Suppressor macrophage treated with lipopolysaccharide for 4 hours (primary cell): ENCODE measurements around the gene GORASP1.

Experiments used
- DNase-seq: peaks from one replicate; pipeline ENCODE4 v3.0.0-alpha.2; 2020

Gene GORASP1

DNA sequence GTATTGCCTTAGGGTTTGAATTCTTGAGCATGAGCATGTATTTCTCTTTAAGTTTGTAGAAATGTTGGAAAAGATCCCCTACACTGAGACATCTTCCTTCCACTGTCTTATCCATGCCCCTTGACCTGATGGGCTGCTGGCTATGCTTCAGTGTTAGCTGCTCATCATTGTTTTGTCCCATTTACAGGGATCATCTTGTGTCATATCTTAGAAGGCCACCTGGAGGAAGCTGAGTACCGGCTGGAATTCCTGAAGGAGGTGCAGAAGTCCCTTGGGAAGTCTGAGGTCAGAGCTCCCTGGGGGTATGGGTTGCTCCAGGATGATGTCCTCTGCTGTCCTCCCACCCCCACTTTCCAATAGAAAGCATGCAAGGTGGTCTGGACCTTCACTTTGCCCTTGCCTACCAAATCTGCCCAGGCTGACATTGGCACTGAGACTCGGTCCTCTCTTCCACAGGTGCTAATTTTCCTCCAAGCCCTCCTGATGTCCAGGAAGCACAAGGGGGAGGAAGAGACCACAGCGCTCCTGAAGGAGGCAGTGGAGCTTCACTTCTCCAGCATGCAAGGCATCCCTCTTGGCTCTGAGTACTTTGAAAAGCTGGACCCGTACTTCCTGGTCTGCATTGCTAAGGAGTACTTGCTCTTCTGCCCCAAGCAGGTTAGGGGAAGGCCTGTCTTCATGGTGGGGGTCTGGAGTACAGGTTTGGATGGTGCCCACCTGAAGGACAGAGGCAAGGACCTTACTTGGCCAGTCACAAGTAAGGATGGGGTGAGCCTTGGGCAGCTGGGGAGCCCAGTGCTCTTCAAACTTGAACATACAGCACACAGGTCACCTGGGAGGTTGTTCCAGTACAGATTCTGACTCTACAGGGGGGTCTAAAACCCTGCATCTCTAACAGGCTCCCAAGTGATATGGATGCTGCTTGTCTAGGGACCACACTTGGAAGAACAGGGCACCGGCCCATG lies 17.7 kb upstream of the GORASP1 start:
- no peak for DNase-seq

DNA sequence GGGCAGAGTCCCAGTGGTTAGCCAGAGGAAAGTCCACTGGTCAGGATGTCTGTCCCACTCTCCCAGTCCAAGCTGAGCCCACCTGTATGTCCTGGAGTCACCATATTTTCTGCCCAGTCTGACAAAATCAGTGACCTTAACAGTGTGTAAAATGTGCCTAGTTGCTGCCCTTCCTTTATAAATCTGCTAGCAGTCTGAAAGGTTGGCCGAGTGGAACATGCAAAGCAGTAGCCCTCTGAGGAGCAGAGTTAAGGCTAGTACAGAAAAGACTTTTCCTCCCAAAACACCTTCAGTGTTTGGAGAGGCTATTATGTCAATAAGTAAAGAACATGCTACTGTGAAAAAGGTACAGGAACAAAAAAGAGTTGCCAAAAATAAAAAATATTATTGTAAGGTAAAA lies 15.4 kb upstream of the GORASP1 start:
- no peak for DNase-seq

DNA sequence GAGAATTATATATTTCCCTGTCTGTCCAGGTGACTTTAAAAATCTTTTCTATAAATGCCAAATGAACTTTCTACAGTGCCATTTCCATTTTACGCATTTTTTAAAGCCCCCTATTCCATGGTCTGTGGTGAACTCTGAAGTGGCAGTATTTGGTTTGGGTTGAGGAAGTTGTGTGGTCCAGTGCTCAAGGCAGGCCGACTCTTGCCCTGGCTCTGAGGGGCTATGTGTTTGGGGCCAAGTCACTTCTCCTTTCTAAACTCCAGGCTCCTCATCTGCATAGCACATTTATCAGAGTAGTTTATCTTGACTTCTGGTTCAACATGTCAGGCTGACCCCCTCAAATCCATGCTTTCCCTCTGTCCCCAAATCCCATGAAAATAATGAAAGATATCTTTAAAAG lies 14.2 kb upstream of the GORASP1 start:
- DNase-seq: no peak

DNA sequence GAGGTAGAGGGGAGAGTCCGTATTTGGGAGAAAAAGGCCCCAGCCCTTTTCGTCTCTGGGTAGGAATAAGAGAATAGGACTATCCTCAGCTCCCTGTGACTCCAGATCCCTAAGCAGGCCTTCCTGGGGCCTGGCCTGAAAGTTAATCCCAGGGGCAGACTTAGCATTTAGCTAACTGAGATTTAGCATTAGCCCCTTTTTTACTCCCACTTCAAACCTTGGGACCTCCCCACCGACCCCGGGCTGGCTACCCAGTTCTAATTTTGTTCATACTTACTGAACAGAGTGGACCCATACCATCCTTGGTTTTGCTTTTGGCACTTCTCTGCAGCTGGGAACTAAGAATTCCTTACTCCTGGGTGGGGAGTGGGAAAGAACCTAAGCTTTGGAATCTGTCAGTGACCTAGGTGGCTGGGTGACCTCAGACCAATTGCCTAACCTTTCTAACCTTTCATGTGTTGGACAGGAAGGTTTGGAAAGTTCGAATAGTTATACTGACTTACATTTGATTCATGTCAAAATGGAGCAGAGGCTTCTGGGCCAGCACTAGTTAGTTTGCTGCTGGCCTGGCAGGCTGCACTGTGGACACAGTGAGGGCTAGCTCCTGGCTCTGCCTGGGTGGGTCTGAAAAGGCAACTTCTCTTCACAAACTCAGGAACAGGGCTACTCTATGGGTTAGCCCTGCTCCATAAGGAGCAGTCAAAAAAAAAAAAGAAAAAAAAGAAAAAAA lies 11.7 kb upstream of the GORASP1 start:
- no peak for DNase-seq

DNA sequence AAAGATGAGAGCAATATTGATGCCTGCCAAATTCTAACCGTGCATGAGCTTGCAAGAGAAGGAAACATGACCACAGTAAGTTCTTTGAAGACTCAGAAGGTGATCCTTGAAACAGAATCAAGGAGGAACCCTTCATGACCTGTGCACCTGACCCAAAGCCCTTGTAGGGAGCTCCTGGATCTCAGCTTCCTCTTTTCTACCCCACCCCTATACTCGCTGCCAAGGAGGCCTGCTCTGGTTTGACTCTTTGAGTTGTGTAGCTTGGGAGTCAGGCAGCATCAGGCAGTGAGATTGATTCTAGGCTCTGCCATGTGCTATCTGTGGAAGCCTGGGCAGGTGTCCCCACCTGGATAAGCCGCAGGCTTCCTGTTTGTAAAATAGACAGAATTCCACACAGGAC lies 10.7 kb upstream of the GORASP1 start:
- no peak for DNase-seq

DNA sequence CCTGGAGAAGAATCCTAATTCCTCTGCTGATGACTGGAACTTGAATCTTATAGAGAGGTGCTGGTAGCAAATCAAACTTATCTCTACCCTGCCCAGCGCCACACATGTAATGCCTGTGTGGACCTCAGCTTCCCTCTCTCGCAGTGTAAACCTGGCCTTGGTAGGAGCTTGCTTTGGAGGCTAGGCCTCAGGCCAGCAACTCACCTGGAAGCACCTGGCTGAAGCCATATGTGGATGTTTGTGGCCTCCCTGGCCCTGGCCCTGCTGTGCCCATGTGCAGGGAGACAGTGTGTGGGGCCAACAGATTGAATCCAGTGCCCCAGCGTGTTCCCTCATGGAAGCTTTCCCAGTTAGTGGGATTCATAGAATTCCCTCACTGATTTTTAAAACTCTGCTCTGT lies 8.4 kb upstream of the GORASP1 start:
- no peak for DNase-seq

DNA sequence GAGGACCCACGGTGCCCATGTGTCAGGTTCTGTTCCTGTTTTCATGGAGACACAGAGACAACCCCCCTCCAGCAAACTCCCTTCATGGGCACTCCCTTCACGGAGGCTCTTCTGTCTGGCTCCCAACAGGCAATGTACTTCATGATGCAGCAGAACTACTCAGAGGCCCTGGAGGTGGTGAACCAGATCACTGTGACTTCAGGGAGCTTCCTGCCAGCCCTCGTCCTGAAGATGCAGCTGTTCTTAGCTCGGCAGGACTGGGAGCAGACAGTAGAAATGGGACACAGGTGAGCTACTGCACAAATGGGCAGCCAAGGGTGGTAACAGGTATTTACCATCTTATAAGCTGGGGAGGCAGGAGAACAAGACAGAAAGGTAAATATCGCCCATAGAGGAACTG lies 7.0 kb upstream of the GORASP1 start:
- no peak for DNase-seq

DNA sequence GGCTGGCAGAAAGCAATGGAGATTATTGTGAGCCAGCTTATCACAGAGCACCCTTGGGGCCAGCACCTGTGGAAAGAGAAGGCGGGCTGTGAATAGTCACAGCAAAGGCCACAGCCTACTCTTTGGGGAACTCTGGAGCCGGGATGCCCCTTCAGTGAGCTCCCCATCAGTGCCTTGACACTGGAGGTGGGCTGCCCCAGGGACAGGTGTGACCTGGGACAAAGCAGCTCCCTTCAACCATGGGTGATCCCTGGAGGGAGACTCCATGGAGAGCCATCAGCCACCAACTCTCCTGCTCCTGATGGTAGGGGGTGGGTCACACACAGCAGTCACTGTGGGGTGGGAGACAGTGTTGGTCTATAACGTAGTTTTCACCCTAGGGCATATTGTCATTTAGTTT lies 5.9 kb upstream of the GORASP1 start:
- no peak for DNase-seq

DNA sequence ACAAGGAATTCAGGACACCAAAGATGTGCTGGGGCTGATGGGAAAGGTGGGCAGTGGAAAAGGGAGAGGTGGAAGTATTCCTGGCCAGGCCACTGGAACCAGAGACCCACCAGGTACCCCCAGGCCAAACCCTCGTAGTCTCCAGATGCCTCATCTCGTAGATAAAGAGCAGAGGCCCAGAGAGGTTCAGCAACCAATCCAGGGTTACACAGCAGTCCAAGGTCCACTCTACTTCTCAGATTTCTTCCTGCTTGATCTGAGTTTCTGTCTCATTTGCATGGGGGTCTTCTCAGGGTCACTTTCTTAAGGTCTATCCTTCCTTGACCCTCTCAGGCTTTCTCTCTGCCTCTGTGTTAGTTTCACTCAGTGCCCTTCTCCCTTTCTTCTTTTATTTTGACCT lies 5.1 kb upstream of the GORASP1 start:
- DNase-seq: no peak

DNA sequence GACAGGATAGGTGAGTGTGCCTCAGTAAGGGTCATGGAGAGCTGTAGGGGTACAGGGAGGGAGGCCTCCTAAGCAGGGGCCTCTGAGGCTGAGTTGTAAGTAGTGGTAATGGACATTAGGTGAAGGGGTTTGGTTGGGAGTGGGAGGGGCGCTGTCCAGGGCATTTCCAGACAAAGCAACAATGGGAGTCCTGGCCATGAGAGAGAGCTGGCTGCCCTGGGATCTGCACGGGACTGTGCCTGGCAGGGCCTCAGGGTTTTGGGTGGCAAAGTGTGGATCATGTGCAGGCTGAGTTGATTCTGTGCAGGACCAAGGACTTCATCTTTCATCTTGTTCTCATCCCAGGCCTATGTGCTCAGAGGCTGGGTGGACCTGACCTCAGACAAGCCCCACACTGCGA lies 4.7 kb upstream of the GORASP1 start:
- no peak for DNase-seq

DNA sequence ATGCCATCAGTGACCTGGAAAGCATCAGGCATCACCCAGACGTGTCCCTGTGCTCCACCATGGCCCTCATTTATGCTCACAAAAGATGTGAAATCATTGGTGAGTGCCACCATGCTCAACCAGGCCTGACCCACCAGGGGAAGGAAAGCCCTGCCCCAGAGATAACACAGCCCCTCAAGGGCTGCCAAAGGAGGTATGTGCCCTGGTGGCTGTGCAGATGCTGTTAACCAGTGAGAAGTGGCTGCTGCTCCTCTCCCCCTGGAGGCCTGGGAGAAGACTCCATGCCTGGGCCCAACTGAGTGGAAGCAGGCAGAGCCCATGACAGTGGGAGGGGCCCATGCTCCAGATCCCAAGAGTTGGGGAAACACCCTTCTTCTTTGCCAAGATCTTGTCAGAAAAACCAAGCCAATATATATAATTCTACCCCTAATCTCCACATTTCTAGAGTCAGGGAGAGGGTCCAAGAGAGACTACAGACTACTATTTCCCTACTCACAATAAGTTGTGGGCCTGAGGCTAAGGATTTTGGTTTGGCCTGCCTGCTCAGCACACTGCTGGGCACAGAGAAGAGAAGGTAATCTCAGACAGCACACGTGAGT lies 2.7 kb upstream of the GORASP1 start:
- no peak for DNase-seq

DNA sequence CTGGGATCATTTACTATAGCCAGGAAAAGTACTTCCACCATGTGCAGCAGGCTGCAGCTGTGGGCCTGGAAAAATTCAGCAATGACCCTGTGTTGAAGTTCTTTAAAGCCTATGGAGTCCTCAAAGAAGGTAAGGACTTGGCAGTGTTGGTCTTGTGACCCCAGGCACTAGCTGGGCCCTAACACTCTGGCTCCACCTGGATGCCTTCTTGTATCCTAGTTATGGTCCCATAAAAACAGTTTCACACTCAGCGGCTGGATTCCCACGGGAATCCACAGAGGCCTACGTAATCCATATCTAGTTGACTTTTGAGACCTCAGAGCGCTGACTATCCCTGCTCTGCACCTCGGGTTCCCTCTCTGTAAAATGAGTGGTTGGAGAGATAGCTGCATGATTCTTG lies 1.7 kb upstream of the GORASP1 start:
- DNase-seq: no peak

DNA sequence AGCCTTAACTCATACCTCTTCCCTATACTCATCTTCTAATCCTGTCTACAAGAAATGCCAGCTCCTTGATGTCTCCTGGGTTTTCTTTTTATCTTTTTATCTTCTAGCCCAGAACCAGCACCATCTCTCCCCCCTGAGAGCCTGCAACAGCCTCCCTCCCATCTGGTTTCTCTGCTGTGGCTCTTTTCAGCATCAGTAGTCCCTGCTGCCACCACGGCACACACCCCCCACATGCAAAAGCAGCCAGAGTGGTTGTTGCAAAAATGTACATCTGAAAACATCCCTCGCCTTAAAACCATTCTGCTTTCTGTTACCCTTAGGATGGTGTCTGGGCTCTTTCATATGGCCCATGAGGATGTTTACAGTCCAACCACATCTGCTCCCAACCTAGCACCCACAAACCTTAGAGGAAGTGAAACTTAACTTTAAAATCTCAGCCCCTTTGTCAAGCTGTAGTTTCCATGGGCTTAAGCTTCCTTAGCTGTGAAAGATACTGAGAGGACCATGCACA lies 828 bp upstream of the GORASP1 start:
- peak; percentile 50 for DNase-seq

DNA sequence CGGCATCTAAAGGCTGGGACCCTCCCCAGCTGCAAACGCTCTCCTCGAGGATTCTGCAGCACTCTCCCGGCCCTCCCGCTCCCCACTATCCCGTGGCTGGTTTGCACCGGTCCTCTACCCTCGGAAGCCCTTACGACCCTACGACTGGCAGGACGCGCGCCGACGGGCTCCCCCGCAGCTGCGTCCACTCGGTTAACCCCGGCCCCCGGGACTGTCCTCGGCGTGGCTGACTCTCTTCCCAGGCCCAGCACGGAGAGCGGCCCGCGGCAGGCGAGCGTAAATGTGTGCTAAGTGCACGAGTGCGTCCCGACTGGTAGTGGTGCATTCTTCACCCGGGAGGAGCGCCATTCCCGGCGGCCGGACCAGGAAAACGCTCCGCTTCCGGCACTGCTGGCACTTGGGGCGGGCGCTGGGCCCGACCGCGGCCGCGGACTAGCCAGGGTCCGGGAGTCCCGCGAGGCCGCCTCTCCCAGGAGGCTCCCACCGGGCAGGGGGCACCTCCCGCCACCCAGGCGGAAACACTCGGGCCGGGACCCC lies 508 bp downstream of the GORASP1 start:
- DNase-seq: peak; percentile 51

DNA sequence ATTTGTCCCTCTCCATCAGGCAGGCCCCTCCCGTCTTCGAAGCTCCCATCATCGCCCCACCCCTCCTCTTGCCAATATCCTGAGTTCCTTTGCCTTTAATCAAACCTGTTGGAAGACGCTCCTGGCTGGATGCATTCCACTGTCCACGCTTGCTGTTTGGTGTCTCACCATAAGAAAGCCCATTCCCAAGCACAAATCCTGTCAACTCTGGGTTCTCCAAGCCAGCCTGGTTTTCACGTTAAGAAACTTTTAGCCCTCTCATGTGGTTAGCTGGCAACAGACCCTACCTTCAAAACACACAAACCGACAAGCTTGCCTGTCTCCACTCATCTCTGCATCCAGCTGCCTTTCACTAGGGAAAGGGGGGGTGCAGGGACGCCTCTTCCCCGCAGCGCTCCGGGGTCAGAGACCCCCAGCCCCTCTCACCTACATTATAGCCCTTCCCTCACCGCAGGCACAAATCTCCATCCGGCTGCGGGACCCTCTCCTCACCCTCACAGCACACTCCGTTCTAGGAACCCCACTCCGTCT lies 1.1 kb downstream of the GORASP1 start:
- no peak for DNase-seq

DNA sequence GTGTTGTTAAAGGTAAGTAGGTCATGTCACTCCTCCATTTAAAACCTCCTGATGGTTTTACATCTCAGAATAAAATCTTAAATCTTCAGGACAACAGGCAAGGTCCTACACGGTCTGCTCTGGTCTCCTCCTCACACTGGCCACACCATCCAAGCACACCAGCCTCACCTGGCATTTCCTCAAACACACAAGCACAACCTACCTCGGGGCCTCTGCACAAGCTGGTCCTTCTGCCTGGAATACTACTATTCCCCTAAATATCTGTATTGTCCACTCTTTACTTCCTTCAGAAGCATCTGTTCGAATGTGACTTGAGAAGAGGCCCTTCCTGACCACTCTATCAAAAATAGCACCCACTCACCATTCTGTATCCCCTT lies 1.8 kb downstream of the GORASP1 start:
- no peak for DNase-seq

DNA sequence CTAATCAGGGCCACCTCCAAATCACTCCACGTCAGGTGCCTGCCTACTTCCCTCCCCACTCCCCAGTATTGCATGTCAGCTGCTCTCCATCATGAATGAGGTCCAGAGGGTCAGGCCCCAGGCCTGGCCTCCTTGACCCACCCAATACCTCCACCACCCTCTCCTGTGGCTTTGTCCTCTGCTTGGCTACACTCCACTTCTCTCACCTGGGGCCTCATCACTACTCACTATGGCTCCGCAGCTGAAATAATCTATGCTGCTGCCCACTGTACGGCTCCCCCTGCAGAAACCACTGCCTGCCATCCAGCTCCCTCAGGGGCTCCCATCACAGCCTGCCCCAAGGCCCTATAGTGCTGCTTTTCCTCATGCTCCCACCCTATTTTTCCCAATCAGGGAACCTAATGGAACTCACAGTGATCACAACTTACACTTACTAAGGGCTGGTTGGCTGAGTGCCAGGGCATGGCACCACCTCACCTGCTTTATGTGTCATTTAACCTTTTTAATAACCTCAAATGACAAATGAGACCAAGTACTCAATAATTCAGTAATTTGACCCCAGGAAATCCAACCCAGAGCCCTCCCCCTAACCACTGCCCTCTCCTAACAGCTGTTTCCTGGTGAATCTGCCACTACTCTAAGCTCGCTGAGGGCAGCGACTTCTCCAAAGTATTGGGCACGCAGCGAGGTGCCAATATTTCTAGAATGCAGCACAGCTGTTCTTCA lies 2.3 kb downstream of the GORASP1 start:
- no peak for DNase-seq

DNA sequence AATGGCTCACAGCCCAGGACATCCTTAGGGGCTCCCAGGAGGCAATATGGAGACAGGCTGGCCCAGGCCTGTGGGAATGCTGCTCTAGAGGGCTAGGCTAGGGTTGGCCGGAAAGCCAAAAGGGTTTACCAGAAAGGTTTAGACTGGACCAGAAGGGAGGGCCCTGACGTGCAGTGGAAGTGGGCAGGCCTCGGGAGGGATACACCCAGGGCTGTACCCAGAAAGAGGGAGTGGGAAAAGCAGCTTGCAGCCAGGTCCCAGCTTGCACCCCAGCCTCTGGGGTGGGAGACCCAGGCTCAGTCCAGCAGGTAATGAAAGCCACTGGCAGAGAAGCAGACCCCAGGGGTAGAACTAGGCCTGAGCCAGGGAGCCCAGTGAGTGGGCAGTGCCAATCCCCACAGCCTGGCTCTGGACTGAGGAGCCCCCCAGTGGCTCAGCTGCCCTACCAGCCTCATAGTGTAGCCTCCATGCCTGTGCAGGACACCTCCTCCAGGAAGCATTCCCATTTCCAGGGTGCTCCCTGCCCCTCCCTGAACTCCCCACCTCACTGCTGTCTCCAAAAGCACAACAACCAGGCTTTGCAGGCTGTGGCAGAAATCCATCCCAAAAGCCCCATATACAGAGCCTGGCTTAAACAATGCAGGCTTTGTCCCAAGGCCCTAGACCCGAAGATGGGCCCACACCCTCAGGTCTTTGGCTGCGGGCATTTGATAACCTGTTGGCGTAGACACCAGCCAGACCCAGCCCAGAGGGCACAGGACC lies 3.5 kb downstream of the GORASP1 start:
- DNase-seq: no peak

DNA sequence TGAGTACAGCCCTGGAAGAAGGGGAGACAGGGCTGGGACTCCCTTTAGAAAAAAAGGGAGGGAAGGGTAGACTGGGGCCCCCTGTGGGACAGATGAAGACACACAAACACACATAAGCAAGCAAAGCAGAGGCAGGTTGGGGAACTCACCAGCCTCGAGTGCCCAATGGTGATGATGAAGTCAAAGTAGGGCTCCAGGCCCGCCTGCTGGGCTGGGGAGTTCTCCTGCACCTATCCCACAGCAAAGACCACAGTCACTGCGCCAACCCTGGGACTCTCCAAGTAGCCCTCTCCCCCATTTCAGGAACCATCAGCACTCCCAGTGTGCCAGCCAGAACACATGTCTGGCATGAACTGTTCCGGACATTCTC lies 4.1 kb downstream of the GORASP1 start:
- DNase-seq: no peak

DNA sequence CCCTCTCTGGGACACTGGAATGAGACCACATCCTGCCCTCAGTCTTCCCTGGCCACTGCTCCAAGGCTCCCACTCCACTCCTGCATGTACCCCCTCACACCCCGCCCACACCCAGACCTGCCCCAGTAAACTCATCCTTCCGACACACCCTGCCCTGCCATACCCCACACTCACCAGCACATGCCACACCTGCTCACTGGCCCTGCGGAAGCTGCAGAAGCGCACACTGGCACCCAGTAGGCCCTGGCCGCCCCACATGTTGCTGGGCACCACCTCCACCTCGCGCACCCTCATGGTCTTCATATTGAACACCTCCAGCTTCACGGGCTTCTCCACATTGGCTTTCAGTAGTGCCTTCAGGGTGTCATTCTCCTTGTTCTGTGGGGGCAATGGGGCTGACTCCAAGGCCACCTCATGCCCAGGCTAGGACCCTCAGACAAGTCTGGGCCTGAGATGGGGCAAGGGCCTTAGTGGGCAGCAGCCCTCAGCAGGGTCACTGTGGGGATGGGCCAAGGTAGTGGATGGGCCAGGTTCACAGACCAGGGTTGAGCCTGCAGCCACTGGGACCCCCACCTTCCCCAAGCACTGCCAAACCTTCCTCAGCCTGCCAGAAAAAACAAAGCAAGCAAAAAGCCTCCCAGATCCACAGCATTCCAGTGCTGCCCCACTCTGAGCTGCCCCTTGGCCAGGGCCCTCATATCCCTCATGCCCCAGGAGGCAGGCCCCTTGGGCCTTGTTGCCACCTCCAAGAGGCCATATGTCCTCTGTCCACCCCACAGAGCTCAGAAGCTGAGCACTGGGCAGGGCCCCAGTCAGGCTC lies 4.7 kb downstream of the GORASP1 start:
- DNase-seq: no peak
